ENCODE measurements around the gene UBE2J2.

GRCh38 chr1:1307261-1307922 lies 33.7 kb upstream of the UBE2J2 start:
- TF ChIP-seq, protein P1, sequence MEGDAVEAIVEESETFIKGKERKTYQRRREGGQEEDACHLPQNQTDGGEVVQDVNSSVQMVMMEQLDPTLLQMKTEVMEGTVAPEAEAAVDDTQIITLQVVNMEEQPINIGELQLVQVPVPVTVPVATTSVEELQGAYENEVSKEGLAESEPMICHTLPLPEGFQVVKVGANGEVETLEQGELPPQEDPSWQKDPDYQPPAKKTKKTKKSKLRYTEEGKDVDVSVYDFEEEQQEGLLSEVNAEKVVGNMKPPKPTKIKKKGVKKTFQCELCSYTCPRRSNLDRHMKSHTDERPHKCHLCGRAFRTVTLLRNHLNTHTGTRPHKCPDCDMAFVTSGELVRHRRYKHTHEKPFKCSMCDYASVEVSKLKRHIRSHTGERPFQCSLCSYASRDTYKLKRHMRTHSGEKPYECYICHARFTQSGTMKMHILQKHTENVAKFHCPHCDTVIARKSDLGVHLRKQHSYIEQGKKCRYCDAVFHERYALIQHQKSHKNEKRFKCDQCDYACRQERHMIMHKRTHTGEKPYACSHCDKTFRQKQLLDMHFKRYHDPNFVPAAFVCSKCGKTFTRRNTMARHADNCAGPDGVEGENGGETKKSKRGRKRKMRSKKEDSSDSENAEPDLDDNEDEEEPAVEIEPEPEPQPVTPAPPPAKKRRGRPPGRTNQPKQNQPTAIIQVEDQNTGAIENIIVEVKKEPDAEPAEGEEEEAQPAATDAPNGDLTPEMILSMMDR (IDR thresholded peaks at IDR 0.05): no peak
- TF ChIP-seq POLR2A (IDR thresholded peaks at IDR 0.05) (no peak), EP300 (IDR thresholded peaks at IDR 0.05) (no peak)
